HCT116 (cell line): ENCODE measurements around the gene TIGD3. TPM values are rescaled to one million over a fixed set of nuclear protein-coding genes. Genes with fewer than 3 reads are reported as not detected.
A peak's percentile ranks its signal among the peaks of the same experiment; 100 is the strongest.

ENCODE experiments used
- ATAC-seq: fragments of 200-7000 bp; cut with Tn5 transposase; 2 replicates; pipeline ENCODE4 v1.9.1; 2020; ENCODE audit warnings: mild to moderate bottlenecking, moderate library complexity
- BruUV-seq: library from RNA; stranded (reverse); fragments of 400-500 nt; replicated peaks from 2 replicates; lab custom pipeline; 2021; lab: Mats Ljungman, UMichigan
- CTCF ChIA-PET: fragments of 300-600 bp; sonication (Branson Sonifier 250); formaldehyde crosslinking; loops from one replicate; lab custom pipeline; 2021; ENCODE audit warnings: antibody characterized with exemption; lab: Charles Lee
- POLR2A ChIA-PET: fragments of 300-600, 350-600 bp; sonication (Branson Sonifier 250); formaldehyde crosslinking; loops from one replicate; lab custom pipeline; 2021; ENCODE audit warnings: antibody characterized with exemption; lab: Charles Lee
- RAD21 ChIA-PET, 2 experiments: fragments of 300-600 bp; sonication (Branson Sonifier 250); formaldehyde crosslinking; loops; one replicate each; lab custom pipeline; 2023; ENCODE audit warnings: low total read pairs in 2 of 2; ENCODE audit not compliant: uncharacterized antibody in 2 of 2, unreplicated experiment in 2 of 2, low non-redundant PET in 1 of 2; lab: Charles Lee
- DNase-seq: peaks from one replicate; pipeline ENCODE4 v3.0.0-alpha.2; 2010; ENCODE audit warnings: low read depth, low spot score
- H2AFZ ChIP-seq: fragments of 200-600 bp; shearing (Covaris generic), sonication (generic); 2 replicates; pipeline ENCODE4 v1.6.1; 2017; ENCODE audit warnings: low read depth, mixed run types, mixed read lengths, antibody characterized with exemption, low read length; ENCODE audit not compliant: poor library complexity, severe bottlenecking
- H3K27ac ChIP-seq: 2 replicates; pipeline ENCODE4 v1.5.1; 2012; ENCODE audit warnings: low read depth, low read length
- H3K27me3 ChIP-seq: fragments of 200-600 bp; sonication (generic); 2 replicates; pipeline ENCODE4 v1.6.1; 2016; ENCODE audit warnings: mixed run types, low read length, mixed read lengths; ENCODE audit not compliant: insufficient read depth
- H3K36me3 ChIP-seq, 2 experiments: fragments of 200-500 bp in 1 of 2; fragments of 200-600 bp in 1 of 2; sonication (Bioruptor generic) in 1 of 2; sonication (generic) in 1 of 2; 2 replicates each; pipeline versions ENCODE4 v1.5.1 to v1.6.1; 2014 to 2016; ENCODE audit warnings: low read length in 2 of 2, inconsistent platforms in 1 of 2, mixed read lengths in 1 of 2, mixed run types in 1 of 2; ENCODE audit not compliant: insufficient read depth in 2 of 2, control insufficient read depth in 1 of 2
- H3K4me1 ChIP-seq, 2 experiments: fragments of 200-600 bp in 1 of 2; sonication (generic) in 1 of 2; 2 replicates each; pipeline versions ENCODE4 v1.5.1 to v1.6.1; 2012 to 2017; ENCODE audit warnings: low read length in 2 of 2, inconsistent platforms in 1 of 2, mild to moderate bottlenecking in 1 of 2, mixed read lengths in 1 of 2, mixed run types in 1 of 2, moderate library complexity in 1 of 2; ENCODE audit not compliant: insufficient read depth in 2 of 2, control insufficient read depth in 1 of 2
- H3K4me2 ChIP-seq: fragments of 200-600 bp; sonication (generic); 2 replicates; pipeline ENCODE4 v1.6.1; 2017; ENCODE audit warnings: mixed run types, low read length, mixed read lengths
- H3K4me3 ChIP-seq, 2 experiments: fragments of 200-600 bp in 1 of 2; sonication (generic) in 1 of 2; replicated peaks in 1 of 2; 2 replicates each; pipeline ENCODE4 v1.5.1; 2011 to 2016; ENCODE audit warnings: low read length in 2 of 2, control low read depth in 1 of 2, low read depth in 1 of 2, mild to moderate bottlenecking in 1 of 2, mixed read lengths in 1 of 2, mixed run types in 1 of 2
- H3K79me2 ChIP-seq: fragments of 200-600 bp; sonication (generic); 2 replicates; pipeline ENCODE4 v1.6.1; 2017; ENCODE audit warnings: mild to moderate bottlenecking, mixed run types, low read length, moderate library complexity, mixed read lengths; ENCODE audit not compliant: insufficient read depth
- H3K9ac ChIP-seq: fragments of 200-600 bp; sonication (generic); 2 replicates; pipeline ENCODE4 v1.6.1; 2016; ENCODE audit warnings: low read length, mixed read lengths
- H3K9me2 ChIP-seq: fragments of 200-600 bp; sonication (generic), shearing (Covaris generic); 2 replicates; pipeline ENCODE4 v1.6.1; 2017; ENCODE audit warnings: mixed run types, mild to moderate bottlenecking, moderate library complexity; ENCODE audit not compliant: insufficient read depth
- H3K9me3 ChIP-seq, 2 experiments: fragments of 200-500 bp in 1 of 2; fragments of 200-600 bp in 1 of 2; sonication (Bioruptor generic) in 1 of 2; sonication (generic) in 1 of 2; 2 replicates each; pipeline ENCODE4 v1.6.1; 2014 to 2017; ENCODE audit warnings: low read length in 2 of 2, mixed read lengths in 2 of 2, inconsistent platforms in 1 of 2, low read depth in 1 of 2, mild to moderate bottlenecking in 1 of 2, mixed run types in 1 of 2, moderate library complexity in 1 of 2; ENCODE audit not compliant: control insufficient read depth in 1 of 2, insufficient read depth in 1 of 2
- H4K20me1 ChIP-seq: fragments of 200-600 bp; sonication (generic), shearing (Covaris generic); 2 replicates; pipeline ENCODE4 v1.6.1; 2017; ENCODE audit warnings: mixed run types, mild to moderate bottlenecking, moderate library complexity; ENCODE audit not compliant: insufficient read depth
- CBX3 ChIP-seq: IDR thresholded peaks from 2 replicates; pipeline ENCODE4 v1.6.1; 2012; ENCODE audit warnings: low read depth
- CEBPB ChIP-seq: IDR thresholded peaks from 2 replicates; pipeline ENCODE4 v1.6.1; 2012; ENCODE audit warnings: low read depth
- ELF1 ChIP-seq: IDR thresholded peaks from 2 replicates; pipeline ENCODE4 v1.6.1; 2012; ENCODE audit warnings: low read depth, borderline replicate concordance
- EZH2 ChIP-seq: fragments of 200-600 bp; sonication (generic); IDR thresholded peaks from 2 replicates; pipeline ENCODE4 v1.6.1; 2017; ENCODE audit warnings: antibody characterized with exemption, mixed run types
- EZH2phosphoT487 ChIP-seq: fragments of 200-600 bp; IDR thresholded peaks from 2 replicates; pipeline ENCODE4 v1.6.1; 2018; ENCODE audit warnings: antibody characterized with exemption, borderline replicate concordance
- JUND ChIP-seq: IDR thresholded peaks from 2 replicates; pipeline ENCODE4 v1.6.1; 2012
- POLR2AphosphoS5 ChIP-seq: IDR thresholded peaks from 2 replicates; pipeline ENCODE4 v1.6.1; 2011; ENCODE audit warnings: mild to moderate bottlenecking, low read depth, low read length, moderate library complexity
- RAD21 ChIP-seq: IDR thresholded peaks from 2 replicates; pipeline ENCODE4 v1.6.1; 2012; ENCODE audit warnings: low read depth, mild to moderate bottlenecking
- SIN3A ChIP-seq: IDR thresholded peaks from 2 replicates; pipeline ENCODE4 v1.6.1; 2012; ENCODE audit warnings: low read depth
- SP1 ChIP-seq: IDR thresholded peaks from 2 replicates; pipeline ENCODE4 v1.6.1; 2012; ENCODE audit warnings: low read depth
- SRF ChIP-seq: IDR thresholded peaks from 2 replicates; pipeline ENCODE4 v1.6.1; 2012; ENCODE audit warnings: low read depth
- TCF7L2 ChIP-seq: IDR thresholded peaks from 2 replicates; pipeline ENCODE4 v1.7.0; 2011; ENCODE audit warnings: borderline replicate concordance, inconsistent platforms; ENCODE audit not compliant: insufficient read depth, insufficient read length; ENCODE audit errors: extremely low read depth
- ZFX ChIP-seq: fragments of 450-650 bp; IDR thresholded peaks from 2 replicates; pipeline ENCODE4 v1.6.1; 2017
- ZNF274 ChIP-seq: fragments of 200-500 bp; sonication (Bioruptor generic); IDR thresholded peaks from 2 replicates; pipeline ENCODE4 v1.6.1; 2014; ENCODE audit warnings: mild to moderate bottlenecking, low read depth, low read length, inconsistent platforms
- intact Hi-C: fragments of 100-400 bp; cut with micrococcal nuclease; formaldehyde crosslinking; loops from 2 replicates; pipeline ENCODE4 v1.10.0; 2022
- total RNA-seq: library from RNA; stranded (reverse); gene quantifications from one replicate; pipeline ENCODE4 v1.2.1, GENCODE V29; 2021; ENCODE audit not compliant: unreplicated experiment
- TF ChIP-seq, protein P1 (sequence below): IDR thresholded peaks from 2 replicates; pipeline ENCODE4 v1.6.1; 2011; ENCODE audit warnings: mild to moderate bottlenecking, low read length, moderate library complexity; ENCODE audit not compliant: insufficient replicate concordance; ENCODE audit errors: extremely low read depth
- TF ChIP-seq, protein P2 (sequence below): IDR thresholded peaks from 2 replicates; pipeline ENCODE4 v1.6.1; 2012

Gene TIGD3
- total RNA-seq, 1 experiment from 2014 or later: 2.4 TPM

DNA sequence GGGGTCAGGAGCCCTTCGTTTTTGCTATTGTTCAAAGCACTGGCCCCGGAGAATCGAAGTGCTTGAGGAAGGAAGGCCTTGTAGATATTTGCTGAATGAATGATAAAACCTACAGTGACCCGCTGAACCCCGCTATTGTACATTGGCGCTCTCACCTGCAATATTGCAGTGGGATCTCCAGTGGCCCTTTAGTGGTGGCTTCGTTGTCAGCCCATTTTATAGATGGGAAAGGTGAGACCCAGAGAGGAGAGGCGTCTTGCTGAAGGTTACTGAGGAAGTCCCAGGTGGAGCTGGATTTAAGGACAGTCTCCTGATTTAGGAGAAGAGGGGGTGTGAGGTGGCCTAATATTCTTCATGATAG lies 38.7 kb upstream of the TIGD3 start:
- Histone ChIP-seq H3K79me2 (peaks cover 58% of the 10 kb centered on the region), H3K36me3 (peaks cover 5 to 8% of the 10 kb centered on the region in 2 experiments; a peak in 2 of 4 replicates), H3K9me2 (no peaks in the 10 kb centered on the region), H3K4me2 (peak overlapping the region; percentile 84), H3K27ac (peak overlapping the region; percentile 83), H2AFZ (no peak overlapping the region), H3K27me3 (no peaks in the 10 kb centered on the region), H3K4me3 (peak overlapping the region; percentile 84 to 85), H3K4me1 (peaks cover 31 to 59% of the 10 kb centered on the region in 2 experiments), H4K20me1 (no peaks in the 10 kb centered on the region), H3K9me3 (no peaks in the 10 kb centered on the region), H3K9ac (peak overlapping the region; percentile 77)
- no peak for TF ChIP-seq CEBPB
- TF ChIP-seq POLR2AphosphoS5: 0 out of 2 replicates have a peak, but pooled peaks have one; percentile 3
- no peak for DNase-seq
- ChIA-PET CTCF (interaction anchor here (0.5 to 5.4 kb wide), 8 partner anchors 9 to 195 kb away, joined by 3 to 127 read pairs (median 6); partner anchors contain the start of gene DPF2), RAD21 (interaction anchor here (2.8 to 3.4 kb wide), 2 partner anchors 41 kb away, joined by 12 to 27 read pairs; no protein-coding TSS in a partner anchor), POLR2A (interaction anchor here (1.0 to 3.2 kb wide), 6 partner anchors 14 to 192 kb away, joined by 5 to 20 read pairs (median 6); partner anchors contain the start of gene MALAT1)
- intact Hi-C loops: loop anchor here (1.0 kb wide), 1 partner anchor 41 kb away; no protein-coding TSS in a partner anchor
- TSS peak; percentile 31 for BruUV-seq
- ATAC-seq: no peak

DNA sequence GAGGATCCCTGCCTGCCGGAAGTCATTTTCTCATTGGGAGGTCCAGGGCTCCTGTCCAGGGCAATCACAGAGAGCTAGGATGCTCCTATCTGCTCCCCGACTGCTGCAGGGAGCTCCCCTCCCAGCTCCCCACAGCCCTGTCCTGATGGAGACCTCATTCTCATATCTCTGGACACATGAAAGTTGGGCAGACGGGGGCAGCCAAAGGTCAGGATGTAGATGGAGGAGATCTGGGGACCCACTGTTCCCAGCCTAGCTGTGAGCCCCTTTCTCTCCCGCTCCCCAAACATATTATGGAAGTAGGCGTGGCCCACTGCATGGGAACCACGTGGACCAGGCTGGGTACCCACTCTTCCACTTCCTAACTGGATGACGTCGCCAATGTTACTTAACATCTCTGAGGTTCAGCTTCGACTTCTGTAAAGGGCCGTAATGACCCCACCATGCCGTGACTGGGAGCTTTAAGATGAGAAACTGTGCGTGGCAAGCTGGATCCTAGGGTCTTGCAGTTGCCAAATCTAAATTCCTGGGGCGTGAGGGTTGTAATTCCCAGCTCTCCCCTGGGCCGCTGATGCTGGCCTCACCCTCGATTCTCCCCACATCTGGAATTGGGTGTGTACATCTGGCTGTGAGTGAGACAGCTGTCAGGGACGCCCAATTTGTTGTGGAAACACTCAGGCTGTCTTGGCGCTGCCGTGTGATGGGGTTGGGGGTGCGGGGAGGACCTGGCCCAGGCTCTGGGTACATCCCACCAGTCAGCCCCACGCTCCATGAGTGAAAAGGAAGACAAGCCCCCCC lies 38.1 kb upstream of the TIGD3 start:
- ATAC-seq (no peak), DNase-seq (no peak)
- TF ChIP-seq, protein P1, sequence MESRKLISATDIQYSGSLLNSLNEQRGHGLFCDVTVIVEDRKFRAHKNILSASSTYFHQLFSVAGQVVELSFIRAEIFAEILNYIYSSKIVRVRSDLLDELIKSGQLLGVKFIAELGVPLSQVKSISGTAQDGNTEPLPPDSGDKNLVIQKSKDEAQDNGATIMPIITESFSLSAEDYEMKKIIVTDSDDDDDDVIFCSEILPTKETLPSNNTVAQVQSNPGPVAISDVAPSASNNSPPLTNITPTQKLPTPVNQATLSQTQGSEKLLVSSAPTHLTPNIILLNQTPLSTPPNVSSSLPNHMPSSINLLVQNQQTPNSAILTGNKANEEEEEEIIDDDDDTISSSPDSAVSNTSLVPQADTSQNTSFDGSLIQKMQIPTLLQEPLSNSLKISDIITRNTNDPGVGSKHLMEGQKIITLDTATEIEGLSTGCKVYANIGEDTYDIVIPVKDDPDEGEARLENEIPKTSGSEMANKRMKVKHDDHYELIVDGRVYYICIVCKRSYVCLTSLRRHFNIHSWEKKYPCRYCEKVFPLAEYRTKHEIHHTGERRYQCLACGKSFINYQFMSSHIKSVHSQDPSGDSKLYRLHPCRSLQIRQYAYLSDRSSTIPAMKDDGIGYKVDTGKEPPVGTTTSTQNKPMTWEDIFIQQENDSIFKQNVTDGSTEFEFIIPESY: no peak
- TF ChIP-seq EZH2 (no peak), SIN3A (no peak), CBX3 (no peak), RAD21 (no peak), SP1 (no peak), ZFX (no peak), ELF1 (no peak), SRF (no peak), EZH2phosphoT487 (no peak), POLR2AphosphoS5 (no peak), CEBPB (no peak), TCF7L2 (no peak), JUND (no peak), ZNF274 (no peak)
- TF ChIP-seq, protein P2, sequence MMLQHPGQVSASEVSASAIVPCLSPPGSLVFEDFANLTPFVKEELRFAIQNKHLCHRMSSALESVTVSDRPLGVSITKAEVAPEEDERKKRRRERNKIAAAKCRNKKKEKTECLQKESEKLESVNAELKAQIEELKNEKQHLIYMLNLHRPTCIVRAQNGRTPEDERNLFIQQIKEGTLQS: no peak
- Histone ChIP-seq H3K9me2 (no peaks in the 10 kb centered on the region), H2AFZ (no peak overlapping the region), H3K27ac (peak overlapping the region; percentile 83), H3K9ac (peak overlapping the region; percentile 77), H3K9me3 (no peaks in the 10 kb centered on the region), H3K4me2 (peak overlapping the region; percentile 84), H3K27me3 (no peaks in the 10 kb centered on the region), H4K20me1 (no peaks in the 10 kb centered on the region), H3K4me1 (peaks cover 31 to 53% of the 10 kb centered on the region in 2 experiments), H3K79me2 (peaks cover 64% of the 10 kb centered on the region), H3K36me3 (peaks cover 10 to 12% of the 10 kb centered on the region in 2 experiments; a peak in 3 of 4 replicates), H3K4me3 (peak overlapping the region; percentile 84 to 85)
- ChIA-PET RAD21 (interaction anchor here (0.5 to 3.4 kb wide), 4 partner anchors 13 to 205 kb away, joined by 3 to 27 read pairs (median 8); partner anchors contain the start of gene TM7SF2 (in 1 of the 2)), CTCF (interaction anchor here (0.5 to 5.4 kb wide), 10 partner anchors 9 to 194 kb away, joined by 3 to 127 read pairs (median 4); partner anchors contain the start of gene DPF2), POLR2A (interaction anchor here (0.9 to 3.2 kb wide), 8 partner anchors 13 to 538 kb away, joined by 3 to 20 read pairs (median 6); partner anchors contain the start of gene MALAT1)
- intact Hi-C loops: no loop called here
- BruUV-seq: no TSS peak
